GM18858 (cell line): ENCODE measurements around the gene CMTR1.
"Not testable (repeated sequence)": the region's sequence is repeated elsewhere in the genome, so short reads cannot be mapped to it uniquely, and the experiment has no call there.

Experiments
- ATAC-seq: cut with Tn5 transposase; IDR thresholded peaks from one replicate; pipeline ENCODE4 v1.9.1; 2021; ENCODE audit not compliant: unreplicated experiment

CMTR1 gene

GRCh38 chr6:37432916-37433656 lies at the start of gene CMTR1:
Gene CMTR1 (plus strand): TSS chr6:37433221. CDS start chr6:37435630, 2,409 bp downstream.
- peak; percentile 50 for ATAC-seq

GRCh38 chr6:37388578-37388977 lies 44.4 kb upstream of the CMTR1 start:
- no peak for ATAC-seq

GRCh38 chr6:37389857-37390256 lies 43.2 kb upstream of the CMTR1 start:
- no peak for ATAC-seq

GRCh38 chr6:37391120-37391519 lies 41.9 kb upstream of the CMTR1 start:
- no peak for ATAC-seq

- no peak for ATAC-seq
These were observed 40.2 kb upstream of the CMTR1 start for GRCh38 chr6:37392821-37393220.

GRCh38 chr6:37393381-37393929 lies 39.6 kb upstream of the CMTR1 start:
- no peak for ATAC-seq

GRCh38 chr6:37396571-37397180 lies 36.3 kb upstream of the CMTR1 start:
- ATAC-seq: no peak

- ATAC-seq: no peak
These were observed 33.9 kb upstream of the CMTR1 start for GRCh38 chr6:37399131-37399530.

GRCh38 chr6:37399795-37400490 lies 33.1 kb upstream of the CMTR1 start:
- ATAC-seq: no peak

- not testable (repeated sequence) for ATAC-seq
These were observed 31.4 kb upstream of the CMTR1 start for GRCh38 chr6:37401658-37402057.

DNA sequence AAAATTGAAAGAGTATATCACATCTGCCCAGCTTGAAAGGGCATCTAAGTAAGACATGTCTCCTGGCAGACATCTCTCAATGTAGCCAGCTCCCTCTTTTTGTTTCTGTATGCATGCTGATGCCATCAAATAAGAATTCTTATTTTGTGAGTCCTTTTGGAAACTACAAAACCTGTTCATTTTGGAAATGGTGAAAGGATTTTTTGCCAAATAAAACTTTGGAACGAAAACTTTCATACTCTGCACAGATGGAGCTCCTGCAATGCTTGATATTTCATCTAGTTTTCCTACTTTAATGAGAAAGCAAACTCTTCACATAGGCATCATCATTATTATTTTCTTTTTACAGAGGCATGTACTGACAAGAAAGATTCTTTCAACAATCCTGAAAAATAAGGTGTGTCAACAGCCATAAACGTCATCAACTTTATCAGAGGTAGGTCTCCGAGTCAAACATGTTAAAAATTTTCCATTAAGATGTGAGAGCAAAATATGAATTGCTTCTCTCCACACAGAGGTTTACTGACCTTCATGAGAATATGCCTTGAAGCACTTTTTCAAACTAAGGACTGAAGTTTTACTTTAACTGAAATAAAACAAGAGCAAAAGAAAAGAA lies 26.2 kb upstream of the CMTR1 start:
- ATAC-seq: no peak

GRCh38 chr6:37407948-37408347 lies 25.1 kb upstream of the CMTR1 start:
- ATAC-seq: no peak

DNA sequence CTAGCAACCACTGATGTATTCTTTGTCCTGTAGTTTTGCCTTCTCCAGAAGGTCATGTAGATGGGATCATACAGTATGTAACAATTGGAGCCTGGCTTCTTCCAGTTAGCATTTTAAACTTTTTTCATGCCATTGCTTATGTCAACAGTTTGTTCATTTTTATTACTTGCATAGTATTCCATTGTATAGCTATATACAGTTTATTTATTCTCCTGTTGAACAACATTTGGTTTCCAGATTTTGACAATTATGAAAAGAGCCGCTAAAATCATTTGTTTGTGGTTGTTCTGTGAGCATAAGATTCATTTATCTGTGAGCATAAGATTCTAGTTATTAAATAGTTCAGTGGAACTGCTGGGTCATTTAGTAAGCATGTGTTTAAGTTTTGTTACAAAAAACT lies 23.5 kb upstream of the CMTR1 start:
- no peak for ATAC-seq

DNA sequence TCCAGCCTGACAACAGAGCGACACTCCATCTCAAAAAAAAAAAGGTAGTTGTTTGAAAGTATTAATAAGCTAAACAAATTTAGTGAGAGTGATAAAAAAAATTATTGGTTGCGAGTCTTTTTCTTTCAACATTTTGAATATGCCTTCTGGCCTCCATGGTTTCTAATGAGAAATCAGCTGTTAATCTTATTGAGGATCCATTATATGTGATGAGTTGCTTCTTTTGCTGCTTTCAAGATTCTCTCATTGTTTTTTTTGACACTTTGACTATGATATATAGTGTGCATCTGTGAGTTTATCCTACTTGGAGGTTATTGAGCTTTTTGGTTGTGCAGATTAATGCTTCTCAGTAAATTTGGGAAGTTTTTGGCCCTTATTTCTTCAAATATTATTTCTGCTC lies 15.6 kb upstream of the CMTR1 start:
- no peak for ATAC-seq

- no peak for ATAC-seq
These were observed 14.3 kb upstream of the CMTR1 start for GRCh38 chr6:37418722-37419121.

DNA sequence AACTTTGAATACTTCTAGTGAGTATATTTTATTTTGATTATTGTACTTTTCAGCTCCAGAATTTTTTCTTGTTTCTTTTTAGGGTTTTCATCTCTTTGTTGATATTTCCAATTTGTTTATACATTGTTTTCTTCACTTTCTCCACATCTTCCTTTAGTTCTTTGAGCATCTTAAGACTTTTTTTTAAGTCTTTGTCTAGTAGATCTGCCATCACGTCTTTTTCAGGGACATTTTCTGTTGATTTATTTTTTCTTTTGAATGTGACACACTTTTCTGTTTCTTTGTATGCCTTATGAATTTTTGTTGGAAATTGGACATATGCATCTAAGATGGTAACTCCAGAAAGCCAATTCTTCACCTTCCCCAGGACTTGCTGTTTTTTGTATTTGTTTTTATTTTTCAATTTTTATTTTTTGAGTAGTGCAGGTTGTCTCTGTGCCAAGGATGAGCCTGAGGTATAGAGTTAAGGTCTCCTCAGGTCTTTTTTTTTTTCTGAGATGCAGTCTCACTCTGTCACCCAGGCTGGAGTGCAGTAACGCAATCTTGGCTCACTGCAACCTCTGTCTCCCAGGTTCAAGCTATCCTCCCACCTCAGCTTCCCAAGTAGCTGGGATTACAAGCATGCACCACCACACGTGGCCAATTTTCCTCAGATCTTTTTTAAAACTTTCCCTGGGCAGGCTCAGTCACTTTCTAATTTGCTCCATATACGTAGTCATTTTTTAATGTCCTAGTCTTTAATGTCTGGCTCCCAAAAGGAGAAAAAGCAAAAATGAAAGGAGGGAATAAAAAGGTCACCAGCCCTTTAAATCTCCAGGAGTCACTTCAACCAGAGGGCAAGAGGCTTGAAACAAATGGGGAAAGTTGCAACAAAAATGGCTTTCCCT lies 6.7 kb upstream of the CMTR1 start:
- ATAC-seq: no peak

GRCh38 chr6:37426945-37427510 lies 6.0 kb upstream of the CMTR1 start:
- no peak for ATAC-seq

DNA sequence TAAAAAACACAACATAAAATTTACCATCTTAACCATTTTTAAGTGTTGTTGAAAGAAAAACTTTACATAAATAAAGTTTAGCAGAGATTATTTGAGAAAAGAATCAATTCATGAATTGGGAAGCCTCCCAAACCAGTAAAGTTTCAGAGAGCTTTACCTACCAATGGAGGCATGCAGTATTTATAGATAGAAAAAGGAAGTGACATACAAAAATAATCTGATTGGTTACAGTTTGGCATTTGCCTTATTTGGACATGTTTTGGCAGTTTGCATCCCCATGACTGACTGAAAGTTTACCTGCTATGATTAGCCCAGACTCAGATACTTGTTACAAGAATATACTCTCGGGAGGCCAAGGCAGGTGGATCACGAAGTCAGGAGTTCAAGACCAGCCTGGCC lies 3.7 kb upstream of the CMTR1 start:
- no peak for ATAC-seq

DNA sequence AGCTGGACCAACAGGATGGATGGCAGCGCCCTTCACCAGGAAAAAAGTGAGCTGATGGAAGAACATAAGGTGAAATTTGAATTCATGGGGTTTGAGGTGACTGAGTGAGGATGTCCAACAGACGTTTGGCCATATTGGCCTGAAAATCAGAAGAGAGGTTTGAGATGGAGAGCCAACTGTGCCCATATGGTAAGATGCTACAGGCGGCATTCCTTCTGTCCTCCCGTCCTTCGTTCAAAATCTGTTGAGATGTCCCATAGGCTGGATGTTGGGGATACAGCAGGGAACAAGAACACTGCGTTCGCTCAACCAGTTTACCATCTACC lies 468 bp upstream of the CMTR1 start:
- no peak for ATAC-seq

DNA sequence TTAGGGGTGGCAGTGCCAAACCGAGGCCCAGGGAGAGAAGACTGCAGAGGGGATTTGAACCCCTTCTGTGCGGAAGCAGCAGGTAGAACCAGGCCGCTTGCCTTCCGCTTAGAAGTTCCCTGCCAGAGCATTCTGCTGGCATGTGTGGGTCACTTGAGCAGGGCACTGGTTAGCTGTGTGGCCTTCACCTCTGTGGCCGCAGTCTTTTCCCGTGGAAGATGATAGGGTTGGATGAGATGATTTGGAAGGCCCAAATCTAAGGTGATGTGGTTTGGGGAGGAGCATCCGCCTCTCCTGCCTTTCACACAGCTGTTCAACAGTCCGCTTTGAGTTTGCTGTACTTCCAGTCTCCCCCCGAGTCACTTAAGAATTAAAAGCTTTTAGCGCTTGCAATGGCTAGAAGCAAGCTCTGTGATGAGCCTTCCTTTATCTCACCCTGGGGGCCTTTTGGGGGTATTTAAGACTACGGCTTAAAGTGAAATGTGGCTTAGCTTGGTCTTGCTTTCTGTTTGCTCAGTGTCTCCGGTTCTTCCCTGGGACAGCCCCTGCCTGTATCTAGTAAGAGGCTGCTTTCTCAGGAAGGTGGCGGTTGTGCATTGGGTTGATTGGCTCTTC lies 743 bp downstream of the CMTR1 start:
- ATAC-seq: no peak
